Natural killer cell (primary cell): ENCODE results near the gene EIF4E1B. TPM values are rescaled to one million over a fixed set of nuclear protein-coding genes. Genes with fewer than 3 reads are reported as not detected.
A peak's percentile ranks its signal among the peaks of the same experiment; 100 is the strongest.

ENCODE experiments used
- ATAC-seq, 3 donors: fragments of 150-1000 bp in 2 of 3; fragments of 200-7000 bp in 1 of 3; cut with Tn5 transposase; 1 replicate in 1 of 3; 2 replicates in 2 of 3; pipeline ENCODE4 v1.10.0; 2021; ENCODE audit warnings: mild to moderate bottlenecking in 2 of 3, moderate library complexity in 2 of 3
- DNase-seq, 2 donors: peaks; one replicate each; pipeline versions ENCODE4 v3.0.0 to v3.0.0-alpha.2; 2013 to 2021; ENCODE audit warnings: mixed read lengths in 1 of 2
- H3K27ac ChIP-seq: one replicate; pipeline ENCODE4 v1.5.1; 2013; ENCODE audit warnings: mild to moderate bottlenecking, low read length
- H3K27me3 ChIP-seq: one replicate; pipeline ENCODE4 v1.6.1; 2013; ENCODE audit warnings: low read length; ENCODE audit not compliant: control insufficient read depth, insufficient read depth
- H3K36me3 ChIP-seq: one replicate; pipeline ENCODE4 v1.6.1; 2013; ENCODE audit warnings: low read length; ENCODE audit not compliant: control insufficient read depth, insufficient read depth
- H3K4me1 ChIP-seq: one replicate; pipeline ENCODE4 v1.6.1; 2013; ENCODE audit warnings: low read length; ENCODE audit not compliant: control insufficient read depth, insufficient read depth
- H3K4me3 ChIP-seq: one replicate; pipeline ENCODE4 v1.5.1; 2013; ENCODE audit warnings: low read length
- H3K9me3 ChIP-seq: one replicate; pipeline ENCODE4 v1.6.1; 2013; ENCODE audit warnings: low read length; ENCODE audit not compliant: control insufficient read depth, insufficient read depth
- H3K27ac Mint-ChIP-seq, 2 donors: one replicate each; pipeline ENCODE4 v1.8.0; 2022; ENCODE audit warnings: mild to moderate bottlenecking in 2 of 2, mixed read lengths in 2 of 2, moderate library complexity in 1 of 2
- H3K27me3 Mint-ChIP-seq, 2 donors: one replicate each; pipeline ENCODE4 v1.8.0; 2022; ENCODE audit warnings: low read depth in 2 of 2, mixed read lengths in 2 of 2
- H3K36me3 Mint-ChIP-seq: one replicate; pipeline ENCODE4 v1.8.0; 2022; ENCODE audit warnings: mixed read lengths
- H3K4me1 Mint-ChIP-seq, 2 donors: one replicate each; pipeline ENCODE4 v1.8.0; 2022; ENCODE audit warnings: mixed read lengths in 2 of 2
- H3K4me3 Mint-ChIP-seq: one replicate; pipeline ENCODE4 v1.8.0; 2022; ENCODE audit warnings: mild to moderate bottlenecking, moderate library complexity, mixed read lengths
- H3K9me3 Mint-ChIP-seq, 2 donors: one replicate each; pipeline ENCODE4 v1.8.0; 2022; ENCODE audit warnings: mixed read lengths in 2 of 2
- CTCF ChIP-seq: fragments of 200-600 bp; IDR thresholded peaks from one replicate; pipeline ENCODE4 v1.8.0; 2022; ENCODE audit warnings: antibody characterized with exemption
- WGBS: methylation state at CpG from one replicate; pipeline ENCODE4 v1.1.7; 2013; ENCODE audit warnings: missing lambda C conversion rate; ENCODE audit not compliant: insufficient coverage; 5-methylcytosine and 5-hydroxymethylcytosine counted together
- intact Hi-C: fragments of 100-400 bp; cut with micrococcal nuclease; formaldehyde crosslinking; loops from one replicate; pipeline ENCODE4 v1.14.2; 2022
- total RNA-seq, 4 donors: library from RNA; stranded (reverse); fragments of 120-200 nt in 1 of 4; gene quantifications; one replicate each; pipeline versions ENCODE4 v1.2.3 to v1.2.4, GENCODE V29; 2013 to 2022

Gene EIF4E1B
- total RNA-seq, 3 donors from 2014 or later (not counting 1 experiment from before 2014, with no cell fraction given): not detected

DNA sequence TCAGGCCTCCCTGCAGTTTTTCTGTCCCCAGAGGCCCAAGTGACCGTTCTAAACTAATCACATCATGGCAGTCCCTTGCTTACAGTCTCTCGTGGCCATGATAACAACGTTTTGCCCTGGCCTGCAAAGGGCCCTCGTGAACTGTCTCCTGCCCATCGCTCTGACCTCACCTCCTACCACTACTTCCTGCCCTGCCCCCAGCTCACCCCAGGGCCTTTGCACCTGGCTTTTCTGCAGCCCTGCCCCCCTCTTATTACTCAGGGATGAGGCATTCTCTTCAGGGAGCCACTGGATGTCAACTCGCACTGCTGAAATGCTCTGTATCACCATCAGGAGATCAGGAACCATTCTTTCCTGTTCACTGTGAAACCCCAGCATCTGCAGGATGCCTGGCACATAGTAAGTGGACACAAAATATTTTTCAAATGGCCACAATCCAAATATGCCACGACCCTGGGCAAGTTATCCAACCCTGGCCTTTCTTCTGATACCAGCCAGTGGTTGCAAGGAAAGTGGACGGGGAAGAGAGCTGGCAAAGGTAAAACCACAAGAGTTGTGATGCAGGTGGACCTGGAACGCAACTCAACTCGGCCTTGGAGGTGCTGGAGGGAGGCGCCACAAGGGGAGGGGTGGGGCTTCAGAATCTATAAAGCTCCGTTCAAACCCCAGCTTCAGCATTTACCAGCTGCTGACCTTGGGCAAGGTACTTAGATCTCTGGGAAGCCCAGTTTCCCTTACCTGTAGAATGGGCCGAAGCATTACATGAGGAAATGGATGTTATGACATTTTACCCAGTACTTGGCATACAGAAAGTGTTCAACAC lies 1.9 kb upstream of the EIF4E1B start:
- no peaks in the 10 kb centered on the region for H3K9me3 Mint-ChIP-seq
- Histone ChIP-seq H3K27me3 (peaks cover 25% of the 10 kb centered on the region), H3K36me3 (no peaks in the 10 kb centered on the region), H3K9me3 (no peaks in the 10 kb centered on the region), H3K27ac (no peak overlapping the region), H3K4me1 (peaks cover 15% of the 10 kb centered on the region), H3K4me3 (no peak overlapping the region)
- DNase-seq (no peak), ATAC-seq (no peak)
- H3K27me3 Mint-ChIP-seq: peaks cover 56 to 57% of the 10 kb centered on the region in 2 donors
- intact Hi-C loops: no loop called here
- TF ChIP-seq CTCF: no peak
- 67% methylated on average over 13 of the region's 13 CpGs for WGBS
- no peak overlapping the region for H3K4me3 Mint-ChIP-seq
- H3K4me1 Mint-ChIP-seq: peaks cover 5 to 23% of the 10 kb centered on the region in 2 donors
- H3K27ac Mint-ChIP-seq: no peak overlapping the region
- no peaks in the 10 kb centered on the region for H3K36me3 Mint-ChIP-seq

GRCh38 chr5:176629317-176629852 lies 1.1 kb upstream of the EIF4E1B start:
- Mint-ChIP-seq H3K4me1 (peaks cover 5 to 29% of the 10 kb centered on the region in 2 donors), H3K4me3 (no peak overlapping the region), H3K27ac (no peak overlapping the region), H3K27me3 (peaks cover 60 to 62% of the 10 kb centered on the region in 2 donors), H3K9me3 (no peaks in the 10 kb centered on the region), H3K36me3 (no peaks in the 10 kb centered on the region)
- Histone ChIP-seq H3K9me3 (no peaks in the 10 kb centered on the region), H3K4me3 (no peak overlapping the region), H3K27ac (no peak overlapping the region), H3K4me1 (peaks cover 19% of the 10 kb centered on the region), H3K27me3 (peaks cover 28% of the 10 kb centered on the region), H3K36me3 (no peaks in the 10 kb centered on the region)
- TF ChIP-seq CTCF: no peak
- 13% methylated on average over 34 of the region's 34 CpGs for WGBS
- intact Hi-C loops: no loop called here
- ATAC-seq (no peak), DNase-seq (no peak)

GRCh38 chr5:176630681-176631222 lies 277 bp downstream of the EIF4E1B start:
- H3K4me3 ChIP-seq: no peak overlapping the region
- H3K4me3 Mint-ChIP-seq: peak overlapping the region; percentile 58
- TF ChIP-seq CTCF: no peak

More at GRCh38 chr5:176630681-176631222, 277 bp downstream of the EIF4E1B start:
- peaks cover 19% of the 10 kb centered on the region for H3K4me1 ChIP-seq
- DNase-seq (no peak), ATAC-seq (no peak)
- peaks cover 63 to 68% of the 10 kb centered on the region in 2 donors for H3K27me3 Mint-ChIP-seq
- H3K36me3 ChIP-seq: no peaks in the 10 kb centered on the region
- no peaks in the 10 kb centered on the region for H3K36me3 Mint-ChIP-seq
- no peak overlapping the region for H3K27ac ChIP-seq
- H3K9me3 Mint-ChIP-seq: no peaks in the 10 kb centered on the region
- peaks cover 31% of the 10 kb centered on the region for H3K27me3 ChIP-seq
- intact Hi-C loops: no loop called here
- peaks cover 5 to 29% of the 10 kb centered on the region in 2 donors for H3K4me1 Mint-ChIP-seq
- WGBS: 10% methylated on average over 20 of the region's 20 CpGs
- no peak overlapping the region for H3K27ac Mint-ChIP-seq
- no peaks in the 10 kb centered on the region for H3K9me3 ChIP-seq
